HG03460 (cell line): ENCODE data around the gene FAM83D.

Experiments used
- ATAC-seq: cut with Tn5 transposase; IDR thresholded peaks from one replicate; pipeline ENCODE4 v1.9.1; 2021; ENCODE audit not compliant: unreplicated experiment

The FAM83D gene

GRCh38 chr20:38894091-38894847, 31.9 kb upstream of the FAM83D start:
- no peak for ATAC-seq

- ATAC-seq, result no peak
These were observed 30.9 kb upstream of the FAM83D start for GRCh38 chr20:38895098-38895949.

GRCh38 chr20:38896009-38896594, 30.1 kb upstream of the FAM83D start:
- no peak for ATAC-seq

- ATAC-seq, result no peak
These were observed 28.9 kb upstream of the FAM83D start for GRCh38 chr20:38897267-38897666.

- no peak for ATAC-seq
These were observed 25.6 kb upstream of the FAM83D start for GRCh38 chr20:38900606-38901005.

GRCh38 chr20:38902601-38903000, 23.6 kb upstream of the FAM83D start:
- ATAC-seq, result no peak

GRCh38 chr20:38903335-38903734, 22.9 kb upstream of the FAM83D start:
- ATAC-seq, result no peak

- no peak for ATAC-seq
These were observed 20.8 kb upstream of the FAM83D start for GRCh38 chr20:38905375-38905774.

GRCh38 chr20:38907918-38908677, 18.1 kb upstream of the FAM83D start:
- ATAC-seq, result no peak

- ATAC-seq, result no peak
These were observed 10.9 kb upstream of the FAM83D start for GRCh38 chr20:38915355-38915754.

GRCh38 chr20:38917657-38918056, 8.6 kb upstream of the FAM83D start:
- no peak for ATAC-seq

GRCh38 chr20:38918172-38918571, 8.0 kb upstream of the FAM83D start:
- ATAC-seq, result no peak

GRCh38 chr20:38919683-38920082, 6.5 kb upstream of the FAM83D start:
- ATAC-seq, result no peak

GRCh38 chr20:38920411-38920810, 5.8 kb upstream of the FAM83D start:
- no peak for ATAC-seq

GRCh38 chr20:38920851-38921250, 5.4 kb upstream of the FAM83D start:
- no peak for ATAC-seq

GRCh38 chr20:38924718-38925117, 1.5 kb upstream of the FAM83D start:
- ATAC-seq, result no peak

GRCh38 chr20:38926934-38927616, 858 bp downstream of the FAM83D start:
- ATAC-seq, result peak; percentile 10

GRCh38 chr20:38927902-38928578, 1.8 kb downstream of the FAM83D start:
- ATAC-seq, result no peak

GRCh38 chr20:38930242-38930569, 4.0 kb downstream of the FAM83D start:
- no peak for ATAC-seq

GRCh38 chr20:38931984-38932383, 5.8 kb downstream of the FAM83D start:
- no peak for ATAC-seq
